Stimulated activated CD8-positive, alpha-beta memory T cell treated with anti-CD3 and anti-CD28 coated beads, Interleukin-2, amount 100 ng/mL, for 48 hours (primary cell): ENCODE results near the gene ZNF488.

Experiments
- DNase-seq, 2 donors: peaks; one replicate each; pipeline ENCODE4 v3.0.0-alpha.2; 2020; ENCODE audit warnings: low read depth in 2 of 2

The ZNF488 gene

GRCh38 chr10:47330366-47330765, 53.7 kb downstream of the ZNF488 start:
- DNase-seq, result no peak

GRCh38 chr10:47329855-47330254, 54.2 kb downstream of the ZNF488 start:
- DNase-seq, result no peak

- no peak for DNase-seq
Measured at GRCh38 chr10:47326927-47327330, 57.2 kb downstream of the ZNF488 start.

- no peak for DNase-seq
Measured at GRCh38 chr10:47326306-47326926, 57.7 kb downstream of the ZNF488 start.

- DNase-seq, result no peak
Measured at GRCh38 chr10:47325303-47326291, 58.5 kb downstream of the ZNF488 start.

GRCh38 chr10:47323636-47324296, 60.3 kb downstream of the ZNF488 start:
- no peak for DNase-seq

- no peak for DNase-seq
Measured at GRCh38 chr10:47323087-47323486, 61.0 kb downstream of the ZNF488 start.

GRCh38 chr10:47322300-47323061, 61.6 kb downstream of the ZNF488 start, which contains the start of gene GDF2:
TSS of gene GDF2 (plus strand) at chr10:47322454. CDS start at chr10:47322669, 215 bp downstream.
- DNase-seq, result no peak

GRCh38 chr10:47321521-47322195, 62.4 kb downstream of the ZNF488 start:
- DNase-seq, result no peak

- DNase-seq, result no peak
Measured at GRCh38 chr10:47320812-47321211, 63.3 kb downstream of the ZNF488 start.

GRCh38 chr10:47319784-47320183, 64.3 kb downstream of the ZNF488 start:
- DNase-seq, result no peak

GRCh38 chr10:47318706-47319105, 65.4 kb downstream of the ZNF488 start:
- no peak for DNase-seq

GRCh38 chr10:47317251-47317650, 66.8 kb downstream of the ZNF488 start:
- no peak for DNase-seq

GRCh38 chr10:47316131-47316530, 68.0 kb downstream of the ZNF488 start:
- no peak for DNase-seq
